ENCODE data around the gene INHBB.
A peak's percentile ranks its signal among the peaks of the same experiment; 100 is the strongest.

The INHBB gene

DNA sequence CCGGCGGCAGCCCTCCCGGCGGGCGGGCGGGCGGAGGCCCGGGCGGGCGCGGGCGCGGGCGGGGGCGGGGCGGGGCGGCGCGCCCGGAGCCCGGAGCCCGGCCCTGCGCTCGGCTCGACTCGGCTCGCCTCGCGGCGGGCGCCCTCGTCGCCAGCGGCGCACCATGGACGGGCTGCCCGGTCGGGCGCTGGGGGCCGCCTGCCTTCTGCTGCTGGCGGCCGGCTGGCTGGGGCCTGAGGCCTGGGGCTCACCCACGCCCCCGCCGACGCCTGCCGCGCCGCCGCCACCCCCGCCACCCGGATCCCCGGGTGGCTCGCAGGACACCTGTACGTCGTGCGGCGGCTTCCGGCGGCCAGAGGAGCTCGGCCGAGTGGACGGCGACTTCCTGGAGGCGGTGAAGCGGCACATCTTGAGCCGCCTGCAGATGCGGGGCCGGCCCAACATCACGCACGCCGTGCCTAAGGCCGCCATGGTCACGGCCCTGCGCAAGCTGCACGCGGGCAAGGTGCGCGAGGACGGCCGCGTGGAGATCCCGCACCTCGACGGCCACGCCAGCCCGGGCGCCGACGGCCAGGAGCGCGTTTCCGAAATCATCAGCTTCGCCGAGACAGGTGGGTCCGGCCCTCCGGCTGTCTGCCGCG is at the start of gene INHBB:
INHBB (plus strand) TSS at position 111 of the 641 bp plus-strand sequence; CDS start at position 164, 53 bp downstream.
- Histone ChIP-seq H3K4me1 (ENCODE audit: control insufficient read depth in 1 of 2, insufficient read depth in 2 of 2, low read length in 2 of 2) (peaks cover 0 to 41% of the 10 kb centered on the region in 2 donors), H3K27ac (ENCODE audit: low read length) (no peak within 1 kb of the TSS), H3K9me3 (ENCODE audit: control insufficient read depth in 1 of 2, low read length in 2 of 2) (no peaks in the 10 kb centered on the region), H3K4me3 (ENCODE audit: low read depth in 1 of 2, low read length in 2 of 2) (peak within 1 kb of the TSS; percentile 11 to 65), H3K36me3 (ENCODE audit: control insufficient read depth in 1 of 2, insufficient read depth in 2 of 2, low read length in 2 of 2) (no peaks in the 10 kb centered on the region), H3K27me3 (ENCODE audit: low read depth, low read length) (peaks cover 37% of the 10 kb centered on the region)

DNA sequence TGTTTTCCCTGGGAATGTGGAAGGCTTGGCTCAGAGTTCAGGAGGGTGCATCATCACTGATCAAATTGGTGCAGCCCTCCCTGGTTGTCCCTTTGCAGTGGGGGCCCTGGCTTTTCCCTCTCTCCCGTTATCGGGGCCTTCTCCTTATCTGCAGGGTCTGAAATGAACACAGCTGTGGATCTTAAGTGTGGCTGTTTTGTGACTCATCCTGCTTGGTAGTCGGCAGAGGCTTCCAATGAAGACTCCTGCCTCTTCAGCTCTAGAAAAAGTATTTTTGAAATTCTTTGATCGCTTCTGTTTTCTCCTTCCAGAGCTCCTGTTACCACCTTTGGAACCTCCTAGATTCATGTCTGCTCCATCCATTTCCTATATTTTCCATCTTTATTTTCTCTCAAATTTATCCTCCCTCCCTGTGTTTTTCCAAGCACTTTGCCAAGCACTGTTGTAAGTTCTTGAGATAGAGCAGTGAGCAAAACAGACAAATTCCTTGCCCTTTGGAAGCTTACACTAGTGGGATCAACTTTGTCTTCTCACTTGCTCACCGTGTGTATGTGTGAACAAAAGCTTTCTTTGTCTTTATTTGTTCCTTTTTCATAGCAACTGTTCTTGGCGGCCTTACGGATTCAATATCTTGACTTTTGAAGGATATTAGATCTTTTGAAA is 47.6 kb upstream of the INHBB start:
- Histone ChIP-seq H3K4me3 (ENCODE audit: low read depth in 1 of 2, low read length in 2 of 2) (no peak overlapping the region), H3K4me1 (ENCODE audit: control insufficient read depth in 1 of 2, insufficient read depth in 2 of 2, low read length in 2 of 2) (peaks cover 0 to 9% of the 10 kb centered on the region in 2 donors), H3K27me3 (ENCODE audit: low read depth, low read length) (no peaks in the 10 kb centered on the region), H3K9me3 (ENCODE audit: control insufficient read depth in 1 of 2, low read length in 2 of 2) (no peaks in the 10 kb centered on the region), H3K36me3 (ENCODE audit: control insufficient read depth in 1 of 2, insufficient read depth in 2 of 2, low read length in 2 of 2) (peaks cover 21 to 54% of the 10 kb centered on the region in 2 donors), H3K27ac (ENCODE audit: low read length) (no peak overlapping the region)

DNA sequence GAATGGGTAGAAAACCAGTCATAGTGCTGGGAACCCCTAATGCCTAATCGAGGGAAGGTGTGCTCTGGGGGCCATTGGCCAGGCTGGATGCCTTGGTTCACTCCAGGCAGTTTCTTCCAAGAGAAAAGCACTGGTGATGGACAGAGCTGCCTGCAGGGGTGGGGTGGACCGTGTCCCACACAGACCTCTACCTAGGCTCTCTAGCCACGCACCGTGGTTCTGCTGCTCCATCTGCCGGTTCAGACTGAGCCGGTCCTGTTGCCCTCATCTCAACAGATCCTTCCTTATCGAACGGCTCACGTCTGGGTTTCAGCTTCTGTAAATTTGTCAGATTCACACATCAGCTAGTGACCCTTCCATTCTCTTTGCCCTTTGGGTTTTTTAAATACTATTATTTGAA is 46.9 kb upstream of the INHBB start:
- peaks cover 0 to 3% of the 10 kb centered on the region in 2 donors for H3K4me1 ChIP-seq (ENCODE audit: control insufficient read depth in 1 of 2, insufficient read depth in 2 of 2, low read length in 2 of 2)
- no peak overlapping the region for H3K4me3 ChIP-seq (ENCODE audit: low read depth in 1 of 2, low read length in 2 of 2)
- no peaks in the 10 kb centered on the region for H3K27me3 ChIP-seq (ENCODE audit: low read depth, low read length)
- H3K9me3 ChIP-seq (ENCODE audit: control insufficient read depth in 1 of 2, low read length in 2 of 2) = no peaks in the 10 kb centered on the region
- H3K27ac ChIP-seq (ENCODE audit: low read length) = no peak overlapping the region
- H3K36me3 ChIP-seq (ENCODE audit: control insufficient read depth in 1 of 2, insufficient read depth in 2 of 2, low read length in 2 of 2) = peaks cover 21 to 57% of the 10 kb centered on the region in 2 donors

DNA sequence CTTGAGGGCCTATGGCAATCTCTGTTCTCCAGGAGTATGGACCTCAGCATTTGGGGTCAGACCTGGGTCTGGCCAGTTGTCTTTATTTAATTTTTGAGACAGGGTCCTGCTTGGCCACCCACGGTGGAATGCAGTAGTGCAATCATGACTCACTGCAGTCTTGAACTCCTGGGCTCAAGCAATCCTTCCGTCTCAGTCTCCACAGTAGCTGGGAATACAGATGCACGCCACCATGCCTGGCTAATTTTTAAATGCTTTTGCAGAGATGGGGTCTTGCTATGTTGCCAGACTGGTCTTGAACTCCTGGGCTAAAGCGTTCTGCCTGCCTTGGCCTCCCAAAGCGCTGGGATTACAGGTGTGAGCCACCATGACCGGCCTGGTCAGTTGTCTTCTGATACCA is 46.4 kb upstream of the INHBB start:
- no peaks in the 10 kb centered on the region for H3K27me3 ChIP-seq (ENCODE audit: low read depth, low read length)
- no peak overlapping the region for H3K27ac ChIP-seq (ENCODE audit: low read length)
- H3K4me3 ChIP-seq (ENCODE audit: low read depth in 1 of 2, low read length in 2 of 2) = no peak overlapping the region
- H3K9me3 ChIP-seq (ENCODE audit: control insufficient read depth in 1 of 2, low read length in 2 of 2) = no peaks in the 10 kb centered on the region
- H3K4me1 ChIP-seq (ENCODE audit: control insufficient read depth in 1 of 2, insufficient read depth in 2 of 2, low read length in 2 of 2) = no peaks in the 10 kb centered on the region
- H3K36me3 ChIP-seq (ENCODE audit: control insufficient read depth in 1 of 2, insufficient read depth in 2 of 2, low read length in 2 of 2) = peaks cover 21 to 54% of the 10 kb centered on the region in 2 donors

DNA sequence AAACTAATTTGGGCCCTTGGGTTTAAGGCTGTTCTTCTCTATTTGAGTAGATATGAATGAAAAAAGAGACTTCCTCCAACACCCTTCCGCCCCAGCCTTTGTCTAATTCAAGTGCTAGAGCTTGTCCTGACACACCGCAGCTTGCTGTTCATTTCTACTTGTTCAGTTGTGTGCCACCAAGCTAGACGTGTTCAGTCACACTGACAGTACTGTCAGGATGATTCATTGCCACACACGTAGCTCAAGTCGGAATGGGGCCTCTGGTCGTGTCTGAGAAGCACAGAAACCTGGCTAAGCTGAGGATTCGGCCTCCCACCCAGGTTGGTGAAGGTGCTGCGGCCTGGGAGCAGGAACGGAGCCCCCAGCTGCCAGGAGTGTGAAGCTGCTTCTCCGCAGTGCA is 45.6 kb upstream of the INHBB start:
- peaks cover 16 to 50% of the 10 kb centered on the region in 2 donors for H3K36me3 ChIP-seq (ENCODE audit: control insufficient read depth in 1 of 2, insufficient read depth in 2 of 2, low read length in 2 of 2)
- no peaks in the 10 kb centered on the region for H3K27me3 ChIP-seq (ENCODE audit: low read depth, low read length)
- H3K27ac ChIP-seq (ENCODE audit: low read length) = no peak overlapping the region
- no peaks in the 10 kb centered on the region for H3K4me1 ChIP-seq (ENCODE audit: control insufficient read depth in 1 of 2, insufficient read depth in 2 of 2, low read length in 2 of 2)
- no peak overlapping the region for H3K4me3 ChIP-seq (ENCODE audit: low read depth in 1 of 2, low read length in 2 of 2)
- H3K9me3 ChIP-seq (ENCODE audit: control insufficient read depth in 1 of 2, low read length in 2 of 2) = no peaks in the 10 kb centered on the region

DNA sequence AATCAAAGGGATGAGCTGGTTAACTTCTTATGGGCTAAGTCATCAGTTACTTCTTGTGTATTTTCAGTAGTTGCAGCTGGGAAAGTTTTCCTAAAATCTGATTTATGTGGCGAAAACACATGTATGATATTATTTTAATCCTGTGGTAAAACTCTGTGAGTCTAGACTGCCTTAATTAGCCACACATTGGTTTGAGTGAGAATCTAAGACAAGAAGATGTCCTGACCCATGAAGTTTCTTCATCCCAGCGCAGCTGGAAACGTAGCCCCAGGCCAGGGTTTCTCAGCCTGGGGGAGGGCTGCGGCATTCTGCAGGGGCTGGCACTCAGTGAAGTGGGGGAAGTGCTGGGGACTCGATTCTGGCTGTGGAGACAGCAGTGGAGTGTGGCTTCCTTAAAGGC is 44.7 kb upstream of the INHBB start:
- H3K36me3 ChIP-seq (ENCODE audit: control insufficient read depth in 1 of 2, insufficient read depth in 2 of 2, low read length in 2 of 2) = peaks cover 9 to 44% of the 10 kb centered on the region in 2 donors

DNA sequence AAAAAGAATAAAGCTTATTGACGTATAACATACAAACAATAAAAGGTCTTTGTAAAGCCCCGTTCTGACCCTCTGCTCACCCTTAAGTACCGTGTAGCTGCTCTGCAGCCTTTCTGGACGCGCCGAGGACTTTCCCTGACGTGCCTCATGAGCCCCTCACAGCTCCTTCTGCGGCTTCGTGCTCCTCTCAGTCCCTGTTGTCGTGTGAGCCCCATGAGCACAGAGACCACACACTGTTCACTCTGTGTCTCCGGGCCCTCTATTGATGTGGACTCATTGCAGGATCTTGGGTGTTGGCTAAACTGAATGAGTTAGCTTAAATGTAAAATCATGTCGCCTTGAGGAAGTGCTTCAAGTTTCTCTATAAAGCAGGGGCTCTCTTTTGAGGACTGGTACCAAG is 43.6 kb upstream of the INHBB start:
- Histone ChIP-seq H3K36me3 (ENCODE audit: control insufficient read depth in 1 of 2, insufficient read depth in 2 of 2, low read length in 2 of 2) (peaks cover 9 to 38% of the 10 kb centered on the region in 2 donors), H3K27me3 (ENCODE audit: low read depth, low read length) (no peaks in the 10 kb centered on the region), H3K27ac (ENCODE audit: low read length) (no peak overlapping the region), H3K9me3 (ENCODE audit: control insufficient read depth in 1 of 2, low read length in 2 of 2) (no peaks in the 10 kb centered on the region), H3K4me3 (ENCODE audit: low read depth in 1 of 2, low read length in 2 of 2) (no peak overlapping the region), H3K4me1 (ENCODE audit: control insufficient read depth in 1 of 2, insufficient read depth in 2 of 2, low read length in 2 of 2) (no peaks in the 10 kb centered on the region)

More for the DNA sequence above, 44.7 kb upstream of the INHBB start:
- Histone ChIP-seq H3K4me1 (ENCODE audit: control insufficient read depth in 1 of 2, insufficient read depth in 2 of 2, low read length in 2 of 2) (no peaks in the 10 kb centered on the region), H3K4me3 (ENCODE audit: low read depth in 1 of 2, low read length in 2 of 2) (no peak overlapping the region), H3K9me3 (ENCODE audit: control insufficient read depth in 1 of 2, low read length in 2 of 2) (no peaks in the 10 kb centered on the region), H3K27me3 (ENCODE audit: low read depth, low read length) (no peaks in the 10 kb centered on the region), H3K27ac (ENCODE audit: low read length) (no peak overlapping the region)

DNA sequence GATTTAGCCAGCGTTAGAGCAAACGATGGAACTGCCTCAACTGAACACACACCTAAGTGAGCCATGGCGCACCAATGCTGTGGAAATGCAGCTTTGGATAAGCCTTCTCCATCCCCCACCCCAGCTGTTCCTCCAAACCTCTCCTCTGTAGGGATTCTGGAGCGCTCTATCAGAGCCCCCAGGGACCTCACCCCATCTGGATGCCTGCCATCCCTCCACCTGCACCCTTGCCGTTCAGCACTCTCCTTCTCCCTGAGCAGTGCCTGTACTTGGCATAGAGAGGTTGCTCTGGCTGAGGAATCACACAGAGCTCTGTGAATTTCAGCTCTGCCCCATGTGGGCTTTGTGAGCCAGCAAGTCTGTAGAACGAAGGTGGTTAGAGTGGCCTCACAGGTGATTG is 42.8 kb upstream of the INHBB start:
- no peaks in the 10 kb centered on the region for H3K4me1 ChIP-seq (ENCODE audit: control insufficient read depth in 1 of 2, insufficient read depth in 2 of 2, low read length in 2 of 2)
- no peak overlapping the region for H3K27ac ChIP-seq (ENCODE audit: low read length)
- no peaks in the 10 kb centered on the region for H3K9me3 ChIP-seq (ENCODE audit: control insufficient read depth in 1 of 2, low read length in 2 of 2)
- H3K27me3 ChIP-seq (ENCODE audit: low read depth, low read length) = no peaks in the 10 kb centered on the region
- H3K4me3 ChIP-seq (ENCODE audit: low read depth in 1 of 2, low read length in 2 of 2) = no peak overlapping the region
- H3K36me3 ChIP-seq (ENCODE audit: control insufficient read depth in 1 of 2, insufficient read depth in 2 of 2, low read length in 2 of 2) = peaks cover 9 to 29% of the 10 kb centered on the region in 2 donors

DNA sequence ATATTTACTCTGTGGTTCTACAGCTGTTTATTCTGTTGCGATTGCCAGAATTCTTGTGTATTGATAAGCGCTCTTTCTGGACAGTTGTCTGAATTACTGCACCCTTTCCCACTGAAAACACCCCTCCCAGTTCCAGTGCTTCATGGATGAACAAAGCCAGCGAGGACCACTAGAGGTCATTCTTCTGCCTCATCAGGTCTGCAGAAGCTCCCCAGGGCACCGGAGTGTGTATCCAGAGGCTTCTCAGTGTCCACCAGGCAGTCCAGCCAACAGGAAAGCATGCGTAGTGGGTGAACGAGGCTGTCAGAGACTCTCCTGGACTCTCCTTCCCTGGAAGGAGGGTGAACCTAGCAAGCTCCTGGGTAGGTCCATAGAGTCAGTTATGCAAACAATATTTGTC is 40.6 kb upstream of the INHBB start:
- Histone ChIP-seq H3K27ac (ENCODE audit: low read length) (no peak overlapping the region), H3K4me1 (ENCODE audit: control insufficient read depth in 1 of 2, insufficient read depth in 2 of 2, low read length in 2 of 2) (no peaks in the 10 kb centered on the region), H3K36me3 (ENCODE audit: control insufficient read depth in 1 of 2, insufficient read depth in 2 of 2, low read length in 2 of 2) (peaks cover 0 to 13% of the 10 kb centered on the region in 2 donors), H3K4me3 (ENCODE audit: low read depth in 1 of 2, low read length in 2 of 2) (no peak overlapping the region), H3K9me3 (ENCODE audit: control insufficient read depth in 1 of 2, low read length in 2 of 2) (no peaks in the 10 kb centered on the region), H3K27me3 (ENCODE audit: low read depth, low read length) (no peaks in the 10 kb centered on the region)

DNA sequence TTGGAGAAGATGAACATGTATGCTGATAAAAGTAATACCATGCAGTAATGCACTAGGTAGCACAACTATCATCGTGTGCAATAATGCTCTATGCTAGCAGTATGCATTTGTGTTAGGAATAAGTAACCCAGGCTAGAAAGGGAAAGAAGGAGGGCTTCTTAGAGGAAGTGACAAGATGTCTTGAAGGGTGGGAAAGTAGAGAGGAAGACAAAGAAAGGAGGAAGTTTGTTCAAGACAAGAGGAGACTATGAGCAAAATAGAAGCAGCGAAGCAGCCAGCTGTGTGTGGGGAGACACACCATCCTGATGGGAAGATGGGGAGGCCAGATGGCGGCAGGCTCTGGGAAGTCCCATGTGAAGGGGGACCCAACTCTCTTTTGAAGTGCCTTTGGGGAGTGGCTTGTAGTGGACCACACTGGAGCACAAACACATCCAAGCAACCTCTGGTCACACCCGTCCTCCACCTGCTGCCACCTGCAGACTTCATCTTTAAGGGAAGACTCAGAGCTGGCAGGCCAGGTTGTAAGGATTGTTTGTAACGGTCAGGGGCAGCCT is 39.9 kb upstream of the INHBB start:
- Histone ChIP-seq H3K27ac (ENCODE audit: low read length) (no peak overlapping the region), H3K9me3 (ENCODE audit: control insufficient read depth in 1 of 2, low read length in 2 of 2) (no peaks in the 10 kb centered on the region), H3K27me3 (ENCODE audit: low read depth, low read length) (no peaks in the 10 kb centered on the region), H3K4me1 (ENCODE audit: control insufficient read depth in 1 of 2, insufficient read depth in 2 of 2, low read length in 2 of 2) (no peaks in the 10 kb centered on the region), H3K4me3 (ENCODE audit: low read depth in 1 of 2, low read length in 2 of 2) (no peak overlapping the region), H3K36me3 (ENCODE audit: control insufficient read depth in 1 of 2, insufficient read depth in 2 of 2, low read length in 2 of 2) (peaks cover 0 to 8% of the 10 kb centered on the region in 2 donors)

DNA sequence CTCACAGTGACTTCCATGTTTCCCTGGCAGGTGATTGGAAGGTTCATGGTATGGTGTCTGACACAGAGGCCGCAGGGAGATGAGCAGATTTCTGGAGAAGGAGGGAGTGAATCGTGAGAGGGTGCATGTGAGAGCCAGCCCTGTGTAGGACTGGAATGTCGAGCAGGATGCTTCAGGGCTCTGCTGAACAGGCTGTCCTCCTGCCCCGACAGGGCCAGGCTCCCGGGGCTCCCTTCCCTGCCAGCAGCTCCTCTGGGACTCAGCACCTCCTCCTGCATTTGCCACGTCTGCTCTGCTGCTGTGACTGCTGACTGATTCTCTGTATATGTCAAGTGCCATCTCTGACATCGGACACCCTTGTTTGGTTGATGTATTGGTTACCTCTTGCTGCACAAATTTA is 38.5 kb upstream of the INHBB start:
- Histone ChIP-seq H3K27ac (ENCODE audit: low read length) (no peak overlapping the region), H3K36me3 (ENCODE audit: control insufficient read depth in 1 of 2, insufficient read depth in 2 of 2, low read length in 2 of 2) (peaks cover 0 to 8% of the 10 kb centered on the region in 2 donors)

More for the DNA sequence above, 38.5 kb upstream of the INHBB start:
- Histone ChIP-seq H3K27me3 (ENCODE audit: low read depth, low read length) (no peaks in the 10 kb centered on the region), H3K4me1 (ENCODE audit: control insufficient read depth in 1 of 2, insufficient read depth in 2 of 2, low read length in 2 of 2) (peaks cover 0 to 1% of the 10 kb centered on the region in 2 donors), H3K9me3 (ENCODE audit: control insufficient read depth in 1 of 2, low read length in 2 of 2) (no peaks in the 10 kb centered on the region), H3K4me3 (ENCODE audit: low read depth in 1 of 2, low read length in 2 of 2) (no peak overlapping the region)

Measured in muscle layer of duodenum (tissue), 2 donors.